CD14-positive monocyte (primary cell): ENCODE results near the gene DNAJC30. TPM values are rescaled to one million over a fixed set of nuclear protein-coding genes. Genes with fewer than 3 reads are reported as not detected.

Source experiments
- DNase-seq, 3 donors: peaks; one replicate each; pipeline ENCODE4 v3.0.0-alpha.2; 2011 to 2022
- H2AFZ ChIP-seq: 2 replicates; pipeline ENCODE4 v1.6.0; 2012; ENCODE audit warnings: mild to moderate bottlenecking, low read depth, low read length, inconsistent platforms; ENCODE audit not compliant: insufficient read depth, poor library complexity, severe bottlenecking
- H3K27ac ChIP-seq, 2 donors: 1 replicate in 1 of 2; 2 replicates in 1 of 2; pipeline ENCODE4 v1.5.1; 2012 to 2013; ENCODE audit warnings: low read length in 2 of 2, control low read depth in 1 of 2, inconsistent platforms in 1 of 2, low read depth in 1 of 2, mild to moderate bottlenecking in 1 of 2
- H3K27me3 ChIP-seq, 2 donors: one replicate each; pipeline versions ENCODE4 v1.6.0 to v1.6.1; 2011 to 2013; ENCODE audit warnings: low read length in 2 of 2; ENCODE audit not compliant: control insufficient read depth in 2 of 2, insufficient read depth in 2 of 2
- H3K36me3 ChIP-seq, 2 donors: replicated peaks in 1 of 2; 1 replicate in 1 of 2; 2 replicates in 1 of 2; pipeline versions ENCODE4 v1.5.1 to v1.6.1; 2012 to 2013; ENCODE audit warnings: low read length in 2 of 2, control low read depth in 1 of 2, inconsistent platforms in 1 of 2, mild to moderate bottlenecking in 1 of 2; ENCODE audit not compliant: insufficient read depth in 2 of 2, control insufficient read depth in 1 of 2
- H3K4me1 ChIP-seq, 2 donors: 1 replicate in 1 of 2; 2 replicates in 1 of 2; pipeline versions ENCODE4 v1.5.1 to v1.6.1; 2012 to 2013; ENCODE audit warnings: low read length in 2 of 2, control low read depth in 1 of 2, inconsistent platforms in 1 of 2, mild to moderate bottlenecking in 1 of 2, moderate library complexity in 1 of 2; ENCODE audit not compliant: insufficient read depth in 2 of 2, control insufficient read depth in 1 of 2
- H3K4me2 ChIP-seq: replicated peaks from 2 replicates; pipeline ENCODE3; 2012; ENCODE audit warnings: low read length, moderate library complexity, mild to moderate bottlenecking; ENCODE audit not compliant: poor library complexity, severe bottlenecking; ENCODE audit errors: extremely low read depth
- H3K4me3 ChIP-seq, 3 experiments: fragments of 200-600 bp in 1 of 3; sonication (generic) in 1 of 3; replicated peaks in 1 of 3; 1 replicate in 2 of 3; 2 replicates in 1 of 3; pipeline ENCODE4 v1.5.1; 2011 to 2013; ENCODE audit warnings: low read length in 3 of 3, mild to moderate bottlenecking in 3 of 3, control low read depth in 2 of 3, low read depth in 2 of 3, inconsistent platforms in 1 of 3, moderate library complexity in 1 of 3
- H3K79me2 ChIP-seq: 2 replicates; pipeline ENCODE4 v1.6.0; 2012; ENCODE audit warnings: mild to moderate bottlenecking, control low read depth, inconsistent platforms, low read length, moderate library complexity; ENCODE audit not compliant: insufficient read depth
- H3K9ac ChIP-seq: 2 replicates; pipeline ENCODE4 v1.6.0; 2017; ENCODE audit warnings: low read length, mild to moderate bottlenecking; ENCODE audit not compliant: insufficient read depth, poor library complexity, severe bottlenecking
- H3K9me3 ChIP-seq, 2 donors: replicated peaks in 1 of 2; 1 replicate in 1 of 2; 2 replicates in 1 of 2; pipeline versions ENCODE4 v1.5.1 to v1.6.1; 2012 to 2013; ENCODE audit warnings: low read length in 2 of 2, control low read depth in 1 of 2; ENCODE audit not compliant: control insufficient read depth in 1 of 2, insufficient read depth in 1 of 2
- H4K20me1 ChIP-seq: 2 replicates; pipeline ENCODE4 v1.6.0; 2012; ENCODE audit warnings: mild to moderate bottlenecking, low read length, control low read depth, moderate library complexity; ENCODE audit not compliant: insufficient read depth
- H3K27ac Mint-ChIP-seq, 7 donors: one replicate each; pipeline ENCODE4 v1.8.0; 2020; ENCODE audit warnings: mild to moderate bottlenecking in 7 of 7, mixed read lengths in 7 of 7, moderate library complexity in 6 of 7, inconsistent platforms in 2 of 7
- H3K27me3 Mint-ChIP-seq, 3 donors: one replicate each; pipeline ENCODE4 v1.8.0; 2021 to 2022; ENCODE audit warnings: low read depth in 3 of 3, mild to moderate bottlenecking in 3 of 3, mixed read lengths in 3 of 3, moderate library complexity in 3 of 3, inconsistent platforms in 1 of 3
- H3K36me3 Mint-ChIP-seq, 2 donors: one replicate each; pipeline ENCODE4 v1.8.0; 2020; ENCODE audit warnings: mixed read lengths in 2 of 2, inconsistent platforms in 1 of 2, mild to moderate bottlenecking in 1 of 2
- H3K4me1 Mint-ChIP-seq: one replicate; pipeline ENCODE4 v1.8.0; 2020; ENCODE audit warnings: mild to moderate bottlenecking, mixed read lengths
- H3K4me3 Mint-ChIP-seq, 2 donors: one replicate each; pipeline ENCODE4 v1.8.0; 2020; ENCODE audit warnings: mild to moderate bottlenecking in 2 of 2, mixed read lengths in 2 of 2, moderate library complexity in 1 of 2
- H3K9me3 Mint-ChIP-seq, 7 donors: one replicate each; pipeline ENCODE4 v1.8.0; 2020 to 2022; ENCODE audit warnings: mixed read lengths in 7 of 7, mild to moderate bottlenecking in 6 of 7, moderate library complexity in 6 of 7, inconsistent platforms in 2 of 7
- WGBS: methylation state at CpG from one replicate; pipeline ENCODE4 v1.1.5; 2013; ENCODE audit warnings: missing lambda C conversion rate; ENCODE audit not compliant: insufficient coverage; 5-methylcytosine and 5-hydroxymethylcytosine counted together
- intact Hi-C, 2 donors: fragments of 100-400 bp; cut with micrococcal nuclease; formaldehyde crosslinking; loops; one replicate each; pipeline versions ENCODE4 v1.15.0 to v1.15.1; 2023
- polyA plus RNA-seq, 3 donors: library from polyadenylated mRNA; depleted of rRNA in 1 of 3; unstranded in 2 of 3; stranded (reverse) in 1 of 3; fragments of 300-500 nt in 2 of 3; fragments of >200 nt in 1 of 3; fragmentation: Illumina TruSeq in 2 of 3; gene quantifications; 1 replicate in 2 of 3; 2 replicates in 1 of 3; pipeline ENCODE4 v1.2.3, GENCODE V29; 2012 to 2021
- TF ChIP-seq, protein P1 (sequence below): fragments of 200-600 bp; IDR thresholded peaks from one replicate; pipeline ENCODE4 v1.8.0; 2022; ENCODE audit warnings: antibody characterized with exemption, mild to moderate bottlenecking

Gene DNAJC30
- polyA plus RNA-seq, 3 donors = 2.4 to 5.2 (median 3.2) TPM

GRCh38 chr7:73642834-73643233, 40.4 kb downstream of the DNAJC30 start:
- Mint-ChIP-seq H3K4me1 (peaks cover 16% of the 10 kb centered on the region), H3K9me3 (peaks cover 3 to 38% (median 29%) of the 10 kb centered on the region in 7 donors), H3K27me3 (peaks cover 38 to 66% (median 47%) of the 10 kb centered on the region in 3 donors), H3K36me3 (peaks cover 0 to 2% of the 10 kb centered on the region in 2 donors), H3K4me3 (no peak overlapping the region), H3K27ac (no peak overlapping the region)
- Histone ChIP-seq H3K4me1 (peaks cover 5 to 10% of the 10 kb centered on the region in 2 donors), H3K27me3 (peaks cover 16 to 36% of the 10 kb centered on the region in 2 donors), H3K9ac (no peak overlapping the region), H3K4me2 (no peak overlapping the region), H3K36me3 (no peaks in the 10 kb centered on the region), H3K9me3 (peaks cover 20 to 24% of the 10 kb centered on the region in 2 donors), H3K4me3 (no peak overlapping the region), H3K79me2 (no peaks in the 10 kb centered on the region), H2AFZ (no peak overlapping the region), H4K20me1 (no peaks in the 10 kb centered on the region), H3K27ac (no peak overlapping the region)
- intact Hi-C loops = no loop called here
- TF ChIP-seq, protein P1, sequence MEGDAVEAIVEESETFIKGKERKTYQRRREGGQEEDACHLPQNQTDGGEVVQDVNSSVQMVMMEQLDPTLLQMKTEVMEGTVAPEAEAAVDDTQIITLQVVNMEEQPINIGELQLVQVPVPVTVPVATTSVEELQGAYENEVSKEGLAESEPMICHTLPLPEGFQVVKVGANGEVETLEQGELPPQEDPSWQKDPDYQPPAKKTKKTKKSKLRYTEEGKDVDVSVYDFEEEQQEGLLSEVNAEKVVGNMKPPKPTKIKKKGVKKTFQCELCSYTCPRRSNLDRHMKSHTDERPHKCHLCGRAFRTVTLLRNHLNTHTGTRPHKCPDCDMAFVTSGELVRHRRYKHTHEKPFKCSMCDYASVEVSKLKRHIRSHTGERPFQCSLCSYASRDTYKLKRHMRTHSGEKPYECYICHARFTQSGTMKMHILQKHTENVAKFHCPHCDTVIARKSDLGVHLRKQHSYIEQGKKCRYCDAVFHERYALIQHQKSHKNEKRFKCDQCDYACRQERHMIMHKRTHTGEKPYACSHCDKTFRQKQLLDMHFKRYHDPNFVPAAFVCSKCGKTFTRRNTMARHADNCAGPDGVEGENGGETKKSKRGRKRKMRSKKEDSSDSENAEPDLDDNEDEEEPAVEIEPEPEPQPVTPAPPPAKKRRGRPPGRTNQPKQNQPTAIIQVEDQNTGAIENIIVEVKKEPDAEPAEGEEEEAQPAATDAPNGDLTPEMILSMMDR = no peak
- no CpG with 5 or more reads among the region's 2 CpGs for WGBS
- no peak for DNase-seq

- peak overlapping the region in 2 of 7 donors; percentile 26 to 32 for H3K27ac Mint-ChIP-seq
- Histone ChIP-seq H3K9ac (no peak overlapping the region), H3K79me2 (no peaks in the 10 kb centered on the region), H3K36me3 (no peaks in the 10 kb centered on the region), H3K4me2 (no peak overlapping the region), H4K20me1 (no peaks in the 10 kb centered on the region), H3K9me3 (peaks cover 15 to 24% of the 10 kb centered on the region in 2 donors), H3K27ac (no peak overlapping the region), H3K27me3 (peaks cover 0 to 9% of the 10 kb centered on the region in 2 donors), H2AFZ (no peak overlapping the region), H3K4me1 (peaks cover 11 to 20% of the 10 kb centered on the region in 2 donors), H3K4me3 (no peak overlapping the region)
- H3K4me3 Mint-ChIP-seq = no peak overlapping the region
- peak in 2 of 3 donors; percentile 14 to 30 for DNase-seq
- H3K9me3 Mint-ChIP-seq = peaks cover 3 to 35% (median 28%) of the 10 kb centered on the region in 7 donors
- H3K27me3 Mint-ChIP-seq = peaks cover 10 to 44% (median 31%) of the 10 kb centered on the region in 3 donors
- no peaks in the 10 kb centered on the region for H3K36me3 Mint-ChIP-seq
- intact Hi-C loops = loop anchor here in 1 of 2 donors (2.0 kb wide), 1 partner anchor 42 kb away; no protein-coding TSS in a partner anchor
- peaks cover 19% of the 10 kb centered on the region for H3K4me1 Mint-ChIP-seq
- no CpG with 5 or more reads among the region's 3 CpGs for WGBS
- TF ChIP-seq, protein P1 = no peak
Observed at GRCh38 chr7:73638911-73639310, 44.3 kb downstream of the DNAJC30 start.
